GM11168 (cell line): ENCODE measurements around the gene DMAC2.
"Not testable (repeated sequence)": the region's sequence is repeated elsewhere in the genome, so short reads cannot be mapped to it uniquely, and the experiment has no call there.

Experiments used
- in situ Hi-C: fragments of 300-500 bp; cut with MboI; formaldehyde crosslinking; loops from one replicate; pipeline ENCODE4 v1.12.0; 2022; ENCODE audit warnings: low sequenced_read_pairs; ENCODE audit not compliant: unreplicated experiment

Gene DMAC2

GRCh38 chr19:41443813-41444455, 4.2 kb upstream of the DMAC2 start:
- in situ Hi-C loops, result loop anchor here (5.0 to 10.0 kb wide), 2 partner anchors 93 to 131 kb away; partner anchors contain the start of gene CEACAM21

- in situ Hi-C loops, result loop anchor here (5.0 to 10.0 kb wide), 2 partner anchors 95 to 132 kb away; partner anchors contain the start of gene CEACAM21
Measured at GRCh38 chr19:41442473-41443355, 3.0 kb upstream of the DMAC2 start, which contains the start of gene ERICH4. ERICH4 (plus strand) TSS chr19:41443156; CDS start chr19:41443170, 14 bp downstream.

DNA sequence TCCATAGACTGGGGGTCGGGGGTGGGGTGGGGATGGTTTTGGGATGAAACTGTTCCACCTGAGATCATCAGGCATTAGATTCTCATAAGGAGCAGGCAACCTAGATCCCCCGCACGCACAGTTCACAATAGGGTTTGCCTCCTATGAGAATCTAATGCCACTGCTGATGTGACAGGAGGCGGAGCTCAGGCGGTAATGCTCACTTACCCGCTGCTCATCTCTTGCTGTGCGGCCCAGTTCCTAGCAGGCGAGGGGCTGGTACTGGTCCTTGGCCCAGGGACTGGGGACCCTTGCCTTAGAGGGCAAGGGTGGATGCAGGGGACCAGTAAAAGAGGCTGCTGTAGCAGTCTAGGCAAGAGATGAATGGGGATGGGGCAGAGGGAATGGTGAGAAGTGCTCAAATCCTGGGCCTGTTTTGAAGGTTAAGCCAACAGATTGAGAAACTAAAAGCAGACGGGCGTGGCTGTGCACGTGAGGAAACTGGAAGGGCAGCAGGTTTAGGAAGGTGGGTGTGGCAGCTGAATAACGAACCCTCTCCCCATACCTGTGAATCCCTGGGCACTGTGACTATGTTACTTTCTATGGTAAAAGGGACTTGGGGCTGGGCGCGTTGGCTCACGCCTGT, 1.7 kb upstream of the DMAC2 start:
- in situ Hi-C loops, result loop anchor here (5.0 to 10.0 kb wide), 2 partner anchors 96 to 133 kb away; partner anchors contain the start of gene CEACAM21

GRCh38 chr19:41437944-41438574, 1.7 kb downstream of the DMAC2 start:
- in situ Hi-C loops, result no loop called here

GRCh38 chr19:41436674-41436951, 3.1 kb downstream of the DMAC2 start:
- in situ Hi-C loops, result no loop called here

DNA sequence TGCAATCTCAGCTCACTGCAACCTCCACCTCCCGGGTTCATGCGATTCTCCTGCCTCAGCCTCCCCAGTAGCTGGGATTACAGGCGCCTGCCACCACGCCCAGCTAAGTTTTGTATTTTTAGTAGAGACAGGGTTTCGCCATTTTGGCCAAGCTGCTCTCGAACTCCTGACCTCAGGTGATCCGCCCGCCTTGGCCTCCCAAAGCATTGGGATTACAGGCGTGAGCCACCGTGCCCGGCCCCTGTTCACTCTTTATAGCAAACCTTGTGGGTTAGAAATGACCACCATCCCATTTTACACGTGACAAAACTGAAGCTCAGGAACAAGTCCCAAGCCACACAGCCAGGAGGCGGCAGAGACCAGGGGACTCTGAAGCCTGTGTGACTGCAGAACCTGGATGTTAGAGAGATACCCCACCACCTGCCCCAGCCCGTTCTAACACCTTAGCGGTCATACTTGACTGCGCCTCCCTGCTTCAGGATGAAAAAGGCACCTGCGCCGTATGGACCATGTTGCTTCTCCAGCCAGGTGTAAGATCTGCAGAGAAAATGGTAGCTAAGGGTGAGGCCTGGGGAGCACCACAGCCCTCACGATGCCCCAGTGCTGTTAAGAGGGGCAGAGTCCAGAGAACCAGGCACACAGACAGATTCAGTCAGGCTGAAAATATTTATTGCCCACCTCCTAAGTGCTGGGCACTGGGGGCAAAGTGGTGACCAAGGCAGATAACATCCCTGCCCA, 3.6 kb downstream of the DMAC2 start:
- in situ Hi-C loops, result no loop called here

- in situ Hi-C loops, result not testable (repeated sequence)
Measured at GRCh38 chr19:41435376-41435775, 4.3 kb downstream of the DMAC2 start.

DNA sequence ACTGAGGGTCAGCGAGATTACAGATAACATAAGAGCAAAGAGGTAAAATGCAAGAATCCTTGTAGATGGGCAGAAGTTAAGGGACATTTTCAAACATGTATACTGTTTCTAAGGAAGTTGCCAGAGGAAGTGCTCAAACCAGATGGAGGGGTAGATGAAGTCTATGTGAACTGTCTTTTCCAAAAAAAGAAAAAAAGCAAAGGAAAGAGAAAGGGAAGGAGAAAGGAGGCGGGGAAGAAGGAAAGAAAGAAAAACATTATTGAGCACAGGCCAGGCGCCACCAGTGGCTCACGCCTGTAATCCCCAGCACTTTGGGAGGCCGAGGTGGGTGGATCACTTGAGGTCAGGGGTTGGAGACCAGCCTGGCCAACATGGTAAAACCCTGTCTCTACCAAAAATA, 5.3 kb downstream of the DMAC2 start:
- in situ Hi-C loops, result no loop called here

- in situ Hi-C loops, result no loop called here
Measured at GRCh38 chr19:41433171-41433570, 6.5 kb downstream of the DMAC2 start.

GRCh38 chr19:41431426-41432386, 8.0 kb downstream of the DMAC2 start:
- in situ Hi-C loops, result no loop called here

- in situ Hi-C loops, result no loop called here
Measured at GRCh38 chr19:41430922-41431321, 8.8 kb downstream of the DMAC2 start.

- in situ Hi-C loops, result no loop called here
Measured at GRCh38 chr19:41428481-41428859, 11.2 kb downstream of the DMAC2 start.

- in situ Hi-C loops, result no loop called here
Measured at GRCh38 chr19:41427647-41428480, 11.8 kb downstream of the DMAC2 start.

DNA sequence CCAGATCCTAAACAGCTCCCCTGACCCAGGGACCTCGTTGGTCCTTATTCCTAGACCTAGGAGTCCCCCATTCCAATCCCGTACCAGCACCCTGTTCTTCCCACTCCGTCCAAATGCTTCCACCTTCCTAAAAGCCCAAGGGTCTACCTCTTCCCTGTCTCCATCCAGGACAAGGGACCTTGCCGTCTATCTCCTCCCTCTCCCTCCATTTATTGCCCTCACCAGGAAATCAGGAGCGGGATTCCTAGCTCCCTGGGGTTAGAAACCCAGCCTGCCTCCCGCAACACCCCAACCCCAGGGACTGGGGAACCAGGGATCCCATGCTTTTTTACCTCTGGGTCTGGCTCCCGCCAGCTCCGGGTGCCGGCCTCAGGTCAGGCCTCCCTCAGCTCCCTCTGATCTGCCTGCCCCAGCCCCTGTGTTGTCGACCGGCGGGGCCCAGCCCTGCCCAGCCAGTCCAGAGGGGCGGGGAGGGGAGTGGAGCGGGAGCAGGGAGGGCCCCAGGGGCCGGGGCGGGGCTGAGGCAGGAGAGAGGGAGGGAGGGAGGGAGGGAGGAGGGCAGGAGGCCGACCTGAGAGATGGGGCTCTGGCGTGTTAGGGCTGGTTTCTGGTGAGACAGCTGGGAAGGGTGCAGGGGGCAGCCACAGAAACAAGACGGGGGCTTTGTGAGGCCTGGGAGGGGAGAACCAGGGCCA, 12.6 kb downstream of the DMAC2 start, which contains the start of gene B3GNT8:
Gene B3GNT8 (minus strand): TSS at position 423 of the 695 bp plus-strand sequence. CDS start 596 bp downstream, outside the sequence.
- in situ Hi-C loops, result no loop called here

- in situ Hi-C loops, result no loop called here
Measured at GRCh38 chr19:41426116-41426841, 13.4 kb downstream of the DMAC2 start.
